Fibroblast of lung (primary cell): ENCODE measurements around the gene MACROD2. TPM values are rescaled to one million over a fixed set of nuclear protein-coding genes. Genes with fewer than 3 reads are reported as not detected.

Experiments used
- DNase-seq, 2 donors: peaks; one replicate each; pipeline versions ENCODE4 v3.0.0 to v3.0.0-alpha.2; 2010; ENCODE audit warnings: low read depth in 2 of 2
- H2AFZ ChIP-seq: 2 replicates; pipeline ENCODE4 v1.5.1; 2012; ENCODE audit warnings: low read length, control low read depth, inconsistent platforms
- H3K27ac ChIP-seq: 2 replicates; pipeline ENCODE4 v1.5.1; 2011; ENCODE audit warnings: low read length, control low read depth; ENCODE audit not compliant: insufficient read depth
- H3K27me3 ChIP-seq: 2 replicates; pipeline ENCODE4 v1.5.1; 2011; ENCODE audit warnings: mild to moderate bottlenecking, low read length; ENCODE audit not compliant: control insufficient read depth, insufficient read depth
- H3K36me3 ChIP-seq: 2 replicates; pipeline ENCODE4 v1.5.1; 2011; ENCODE audit warnings: low read length; ENCODE audit not compliant: control insufficient read depth, insufficient read depth
- H3K4me1 ChIP-seq: 2 replicates; pipeline ENCODE4 v1.5.1; 2011; ENCODE audit warnings: low read length; ENCODE audit not compliant: control insufficient read depth, insufficient read depth; ENCODE audit errors: extremely low read depth
- H3K4me2 ChIP-seq: 2 replicates; pipeline ENCODE4 v1.5.1; 2011; ENCODE audit warnings: low read length, control low read depth; ENCODE audit not compliant: insufficient read depth; ENCODE audit errors: extremely low read depth
- H3K4me3 ChIP-seq, 4 experiments: fragments of 200-600 bp in 1 of 4; sonication (generic) in 1 of 4; replicated peaks in 1 of 4; 2 replicates each; pipeline ENCODE4 v1.5.1; 2011 to 2016; ENCODE audit warnings: low read length in 4 of 4, low read depth in 3 of 4, mild to moderate bottlenecking in 3 of 4, control low read depth in 2 of 4, inconsistent platforms in 1 of 4, mixed read lengths in 1 of 4; ENCODE audit not compliant: insufficient read depth in 1 of 4; ENCODE audit errors: control extremely low read depth in 1 of 4
- H3K79me2 ChIP-seq: 2 replicates; pipeline ENCODE4 v1.5.1; 2012; ENCODE audit warnings: mild to moderate bottlenecking, low read length, inconsistent platforms; ENCODE audit not compliant: control insufficient read depth, insufficient read depth
- H3K9ac ChIP-seq: 2 replicates; pipeline ENCODE4 v1.5.1; 2011; ENCODE audit warnings: mild to moderate bottlenecking, low read length, control low read depth; ENCODE audit not compliant: insufficient read depth
- H3K9me3 ChIP-seq: 2 replicates; pipeline ENCODE4 v1.5.1; 2012; ENCODE audit warnings: low read depth, low read length; ENCODE audit not compliant: control insufficient read depth, insufficient read depth
- H4K20me1 ChIP-seq: 2 replicates; pipeline ENCODE4 v1.5.1; 2011; ENCODE audit warnings: low read length; ENCODE audit not compliant: control insufficient read depth, insufficient read depth; ENCODE audit errors: extremely low read depth
- CTCF ChIP-seq, 2 donors: IDR thresholded peaks in 1 of 2; conservative IDR thresholded peaks in 1 of 2; 1 replicate in 1 of 2; 2 replicates in 1 of 2; pipeline ENCODE4 v1.5.1; 2011 to 2012; ENCODE audit warnings: low read length in 2 of 2, control low read depth in 1 of 2, inconsistent platforms in 1 of 2, low read depth in 1 of 2, mild to moderate bottlenecking in 1 of 2
- EZH2 ChIP-seq: IDR thresholded peaks from 2 replicates; pipeline ENCODE4 v1.5.1; 2012; ENCODE audit warnings: low read length, control low read depth, mild to moderate bottlenecking; ENCODE audit errors: missing control alignments
- polyA plus RNA-seq, 2 donors: library from polyadenylated mRNA; depleted of rRNA in 1 of 2; stranded (reverse) in 1 of 2; unstranded in 1 of 2; fragments of >200 nt; gene quantifications; 2 replicates each; pipeline ENCODE4 v1.2.1, GENCODE V29; 2011 to 2012; ENCODE audit warnings: missing spikeins in 1 of 2
- total RNA-seq: library from RNA; depleted of rRNA; stranded (reverse); fragments of >200 nt; gene quantifications from 2 replicates; pipeline ENCODE4 v1.2.1, GENCODE V29; 2014

The MACROD2 gene
- total and polyA plus RNA-seq, 2 donors (not counting 1 experiment from before 2014, with no cell fraction given) = 0.54 to 1.7 TPM

GRCh38 chr20:14792915-14793314 is 797.6 kb downstream of the MACROD2 start:
- Histone ChIP-seq H3K4me3 (no peak overlapping the region), H3K9ac (no peak overlapping the region), H3K27me3 (no peaks in the 10 kb centered on the region), H3K27ac (no peak overlapping the region), H3K4me1 (no peaks in the 10 kb centered on the region), H3K9me3 (no peaks in the 10 kb centered on the region), H3K79me2 (no peaks in the 10 kb centered on the region), H3K36me3 (no peaks in the 10 kb centered on the region), H4K20me1 (no peaks in the 10 kb centered on the region), H2AFZ (no peak overlapping the region), H3K4me2 (no peak overlapping the region)
- TF ChIP-seq CTCF (conservative IDR thresholded peaks at IDR 0.05 in 1 of 2, IDR thresholded peaks at IDR 0.05 in 1 of 2; ENCODE audit: low read depth in 1 of 2, low read length in 2 of 2) (no peak), EZH2 (no peak)
- no peak for DNase-seq

- H3K4me2 ChIP-seq = no peak overlapping the region
- H3K9ac ChIP-seq = no peak overlapping the region
- no peak overlapping the region for H3K27ac ChIP-seq
- no peak for TF ChIP-seq CTCF (conservative IDR thresholded peaks at IDR 0.05 in 1 of 2, IDR thresholded peaks at IDR 0.05 in 1 of 2; ENCODE audit: low read depth in 1 of 2, low read length in 2 of 2)
- TF ChIP-seq EZH2 = no peak
- H3K36me3 ChIP-seq = no peaks in the 10 kb centered on the region
- H2AFZ ChIP-seq = no peak overlapping the region
- no peak overlapping the region for H3K4me3 ChIP-seq
- H3K4me1 ChIP-seq = no peaks in the 10 kb centered on the region
- DNase-seq = no peak
- no peaks in the 10 kb centered on the region for H3K9me3 ChIP-seq
- H3K79me2 ChIP-seq = no peaks in the 10 kb centered on the region
- no peaks in the 10 kb centered on the region for H4K20me1 ChIP-seq
- H3K27me3 ChIP-seq = no peaks in the 10 kb centered on the region
Measured at GRCh38 chr20:14799545-14800216, 804.4 kb downstream of the MACROD2 start.

GRCh38 chr20:14800707-14801425 is 805.5 kb downstream of the MACROD2 start:
- Histone ChIP-seq H3K4me3 (no peak overlapping the region), H2AFZ (no peak overlapping the region), H4K20me1 (no peaks in the 10 kb centered on the region), H3K9me3 (no peaks in the 10 kb centered on the region), H3K4me1 (no peaks in the 10 kb centered on the region), H3K4me2 (no peak overlapping the region), H3K27me3 (no peaks in the 10 kb centered on the region), H3K27ac (no peak overlapping the region), H3K9ac (no peak overlapping the region), H3K36me3 (no peaks in the 10 kb centered on the region), H3K79me2 (no peaks in the 10 kb centered on the region)
- no peak for DNase-seq
- TF ChIP-seq CTCF (conservative IDR thresholded peaks at IDR 0.05 in 1 of 2, IDR thresholded peaks at IDR 0.05 in 1 of 2; ENCODE audit: low read depth in 1 of 2, low read length in 2 of 2) (no peak), EZH2 (no peak)
